Activated T-cell treated with anti-CD3 and anti-CD28 coated beads for 1 hour (primary cell): ENCODE measurements around the gene GGPS1.
A peak's percentile ranks its signal among the peaks of the same experiment; 100 is the strongest.
"Not testable (repeated sequence)": the region's sequence is repeated elsewhere in the genome, so short reads cannot be mapped to it uniquely, and the experiment has no call there.

Source experiments
- DNase-seq: peaks from one replicate; pipeline ENCODE4 v3.0.0-alpha.2; 2020; ENCODE audit warnings: low read depth

The GGPS1 gene

DNA sequence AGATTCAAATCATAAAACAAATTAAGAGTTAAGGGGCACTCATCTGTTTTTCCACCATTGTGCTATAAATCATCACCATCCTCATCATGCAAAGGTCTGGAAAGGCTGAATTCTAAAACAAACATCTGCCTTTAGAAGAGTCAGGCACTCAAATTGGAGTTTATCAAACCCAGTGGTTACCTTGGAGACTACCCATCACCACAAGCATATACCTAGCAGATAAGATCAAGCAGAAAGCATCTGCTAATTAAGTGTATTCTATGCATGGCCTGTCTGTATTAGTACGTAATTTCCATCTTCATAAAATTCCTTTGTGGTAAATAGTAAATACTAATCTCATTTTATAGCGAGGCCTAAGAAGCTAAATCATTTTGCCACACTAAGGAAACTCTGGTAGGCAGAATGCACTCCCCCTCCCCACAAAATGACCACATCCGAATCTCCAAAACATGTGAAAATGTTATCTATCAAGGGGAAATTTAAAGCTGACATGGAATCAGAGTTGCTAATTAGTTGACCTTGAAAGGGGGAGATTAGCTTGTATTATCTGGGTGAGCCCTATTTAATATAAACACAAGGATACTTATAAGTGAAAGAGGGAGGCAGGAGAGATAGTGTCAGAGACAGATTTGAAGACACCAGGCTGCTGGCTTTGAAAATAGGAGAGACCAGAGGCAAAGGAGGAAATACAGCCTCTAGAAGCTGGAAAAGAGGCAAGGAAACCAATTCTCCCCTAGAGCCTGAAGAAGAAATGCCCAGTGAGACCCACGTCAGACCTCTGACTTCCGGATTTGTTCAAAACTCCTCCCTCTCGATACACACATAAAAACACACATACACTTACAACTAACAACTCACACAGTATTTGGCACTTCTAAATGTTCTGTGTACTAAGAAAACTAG lies 23.6 kb upstream of the GGPS1 start:
- DNase-seq: no peak

DNA sequence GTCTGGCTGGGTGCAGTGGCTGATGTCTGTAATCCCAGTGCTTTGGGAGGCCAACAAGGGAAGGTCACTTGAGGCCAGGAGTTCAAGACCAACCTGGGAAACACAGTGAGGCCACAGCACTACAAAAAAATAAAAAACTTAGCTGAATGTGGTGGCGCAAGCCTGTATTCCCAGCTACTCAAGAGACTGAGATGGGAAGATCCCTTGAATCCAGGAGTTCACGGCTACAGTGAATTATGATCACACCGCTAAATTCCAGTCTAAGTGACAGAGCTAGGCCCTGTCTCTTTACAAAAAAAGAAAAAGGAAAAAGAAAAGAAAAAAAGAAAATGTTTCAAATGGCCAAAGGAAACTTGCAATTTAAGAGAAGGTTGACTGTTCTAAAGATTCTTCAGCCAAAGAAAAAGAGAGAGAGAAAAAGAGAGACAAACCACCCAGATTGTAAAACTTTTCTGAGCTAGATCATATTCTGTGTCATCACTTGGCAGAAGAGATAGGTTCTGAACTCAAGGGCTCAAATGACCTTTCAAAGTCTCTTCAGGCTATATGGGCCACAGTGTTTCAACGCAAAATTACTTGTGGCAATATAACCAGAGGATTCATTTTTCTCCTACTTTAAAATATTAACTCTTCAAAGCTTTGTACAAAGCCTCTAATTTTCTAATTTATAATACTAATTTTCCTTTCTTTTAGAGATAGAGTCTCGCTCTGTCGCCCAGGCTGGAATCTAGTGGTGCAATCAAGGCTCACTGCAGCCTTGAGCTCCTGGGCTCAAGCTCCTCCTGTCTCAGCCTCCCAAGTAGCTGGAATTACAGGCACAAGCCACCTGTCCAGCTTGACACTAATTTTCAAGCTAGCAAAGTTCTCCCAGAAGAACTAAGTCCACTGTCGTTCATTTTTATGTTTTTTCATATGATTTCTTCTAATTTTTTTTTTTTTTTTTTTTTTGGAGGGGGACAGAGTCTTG lies 20.9 kb upstream of the GGPS1 start:
- no peak for DNase-seq

DNA sequence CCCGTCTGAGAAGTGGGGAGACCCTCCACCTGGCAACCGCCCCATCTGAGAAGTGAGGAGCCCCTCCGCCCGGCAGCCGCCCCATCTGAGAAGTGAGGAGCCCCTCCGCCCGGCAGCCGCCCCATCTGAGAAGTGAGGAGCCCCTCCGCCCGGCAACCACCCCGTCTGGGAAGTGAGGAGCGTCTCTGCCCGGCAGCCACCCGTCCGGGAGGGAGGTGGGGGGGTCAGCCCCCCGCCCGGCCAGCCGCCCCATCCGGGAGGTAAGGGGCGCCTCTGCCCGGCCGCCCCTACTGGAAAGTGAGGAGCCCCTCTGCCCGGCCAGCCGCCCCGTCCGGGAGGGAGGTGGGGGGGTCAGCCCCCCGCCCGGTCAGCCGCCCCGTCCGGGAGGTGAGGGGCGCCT lies 19.2 kb upstream of the GGPS1 start:
- not testable (repeated sequence) for DNase-seq

DNA sequence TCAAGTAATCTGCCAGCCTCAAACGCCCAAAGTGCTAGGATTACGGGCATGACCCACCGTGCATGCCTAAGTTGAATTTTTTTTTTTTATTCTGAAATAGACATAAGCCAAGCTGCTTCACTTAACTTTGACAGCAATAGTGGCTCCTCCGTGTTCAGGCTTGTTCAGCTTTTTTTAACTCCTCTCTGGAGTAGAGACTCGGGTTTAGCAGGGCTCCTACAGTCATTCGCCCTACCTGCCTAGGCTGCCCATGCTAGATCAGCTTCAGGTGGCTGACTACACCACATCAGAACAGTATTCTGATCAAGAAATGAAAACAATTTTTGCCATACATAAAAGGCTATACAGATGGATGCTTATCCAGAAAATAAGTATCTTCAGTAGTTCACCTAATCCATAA lies 15.1 kb upstream of the GGPS1 start:
- DNase-seq: no peak

DNA sequence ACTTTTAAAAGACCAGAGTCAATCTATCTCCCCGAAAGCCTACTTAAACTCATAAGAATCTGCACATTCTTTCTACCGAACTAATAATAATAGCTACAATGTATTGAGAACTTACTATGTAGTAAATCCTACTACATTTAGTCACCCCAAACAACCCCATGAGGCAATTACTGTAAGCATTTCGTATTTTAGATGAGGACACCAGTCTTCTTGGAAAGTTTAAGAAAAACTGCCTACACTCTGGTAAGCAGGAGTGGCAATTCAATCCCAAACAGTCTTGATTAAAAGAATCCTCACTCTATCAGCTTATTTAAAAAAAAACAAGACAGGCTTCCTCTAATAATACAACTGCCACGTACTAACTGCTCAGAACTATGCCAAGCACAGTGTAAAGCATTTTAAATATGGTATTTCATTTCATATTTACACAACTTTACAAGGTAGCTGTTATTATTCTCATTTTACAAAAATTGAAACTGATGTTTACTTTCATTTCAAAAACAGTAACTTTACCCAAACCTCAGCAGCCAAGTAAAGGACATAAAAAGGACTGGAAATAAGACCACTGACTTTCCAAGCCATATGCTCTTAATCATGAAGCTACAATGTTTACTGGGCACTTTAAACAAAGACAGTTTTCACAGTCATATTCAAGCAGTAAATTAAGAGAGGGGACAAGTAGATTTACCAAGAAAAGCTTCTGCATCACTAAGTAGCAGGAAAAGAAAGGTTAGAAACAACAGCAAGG lies 14.3 kb upstream of the GGPS1 start:
- DNase-seq: no peak

DNA sequence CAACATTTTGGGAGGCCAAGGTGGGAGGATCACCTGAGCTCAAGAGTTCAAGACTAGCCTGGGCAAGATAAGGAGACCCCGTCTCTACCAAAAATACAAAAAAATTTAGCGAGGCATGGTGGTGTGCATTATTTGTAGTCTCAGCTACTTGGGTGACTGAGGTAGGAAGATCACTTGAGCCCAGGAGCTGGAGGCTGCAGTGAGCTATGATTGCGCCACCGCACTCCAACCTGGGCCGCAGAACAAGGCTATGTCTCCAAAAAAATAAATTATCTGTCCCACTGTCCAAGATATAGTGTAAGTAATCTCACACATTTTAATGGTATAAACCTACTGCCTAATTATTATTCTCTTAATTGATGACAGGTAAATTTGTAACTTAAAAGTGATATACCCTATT lies 13.2 kb upstream of the GGPS1 start:
- DNase-seq: no peak

GRCh38 chr1:235315735-235316134 lies 12.6 kb upstream of the GGPS1 start:
- DNase-seq: no peak

GRCh38 chr1:235317168-235317567 lies 11.2 kb upstream of the GGPS1 start:
- no peak for DNase-seq

DNA sequence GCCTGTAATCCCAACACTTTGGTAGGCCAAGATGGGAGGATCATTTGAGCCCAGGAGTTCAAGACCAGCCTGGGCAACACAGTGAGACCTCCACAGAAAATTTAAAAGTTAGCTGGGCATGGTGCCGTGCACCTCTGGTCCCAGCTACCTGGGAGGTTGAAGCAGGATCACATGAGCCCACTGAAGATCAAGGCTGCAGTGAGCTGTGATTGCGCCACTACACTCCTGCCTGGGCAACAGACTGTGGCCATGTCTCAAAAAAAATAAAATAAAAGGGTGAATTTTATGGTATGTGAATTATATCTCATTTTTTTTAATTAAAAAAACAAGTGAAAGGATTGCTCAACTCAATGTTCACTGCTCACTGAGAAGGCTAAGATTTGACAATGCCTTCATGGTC lies 9.1 kb upstream of the GGPS1 start:
- DNase-seq: no peak

DNA sequence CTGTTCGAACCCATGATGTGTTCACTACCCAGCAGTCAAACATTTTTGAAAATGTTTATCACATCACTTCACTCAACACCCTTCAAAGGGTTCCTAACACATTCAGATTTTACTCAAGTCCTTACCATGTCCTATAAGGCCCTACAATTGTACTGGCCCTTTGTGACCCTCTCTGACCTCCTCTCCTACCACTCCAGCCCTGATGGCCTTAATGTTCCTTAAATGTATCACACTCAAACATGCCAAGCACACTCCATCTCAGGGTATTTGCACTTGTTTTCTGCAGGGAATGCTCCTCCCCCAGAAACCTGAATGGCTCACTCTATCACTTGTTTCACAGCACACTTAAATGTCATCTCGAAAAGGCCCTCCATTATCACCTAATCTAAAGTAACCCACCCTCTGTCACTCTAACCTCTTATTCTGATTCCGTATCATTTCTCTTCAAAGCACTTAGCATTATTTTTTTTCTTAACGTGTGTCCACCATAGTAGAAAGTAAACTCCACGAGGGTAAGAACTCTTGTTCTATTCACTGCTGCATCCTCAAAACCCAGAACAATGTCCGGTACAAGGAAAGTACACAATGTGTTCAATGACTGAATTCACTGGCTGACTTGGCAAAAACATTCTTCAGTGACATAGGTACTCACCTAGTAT lies 7.7 kb upstream of the GGPS1 start:
- DNase-seq: no peak

- no peak for DNase-seq
Measured at GRCh38 chr1:235324296-235324695, 4.1 kb upstream of the GGPS1 start.

GRCh38 chr1:235325139-235325538 lies 3.2 kb upstream of the GGPS1 start:
- DNase-seq: no peak

- no peak for DNase-seq
Measured at GRCh38 chr1:235325854-235326253, 2.5 kb upstream of the GGPS1 start.

DNA sequence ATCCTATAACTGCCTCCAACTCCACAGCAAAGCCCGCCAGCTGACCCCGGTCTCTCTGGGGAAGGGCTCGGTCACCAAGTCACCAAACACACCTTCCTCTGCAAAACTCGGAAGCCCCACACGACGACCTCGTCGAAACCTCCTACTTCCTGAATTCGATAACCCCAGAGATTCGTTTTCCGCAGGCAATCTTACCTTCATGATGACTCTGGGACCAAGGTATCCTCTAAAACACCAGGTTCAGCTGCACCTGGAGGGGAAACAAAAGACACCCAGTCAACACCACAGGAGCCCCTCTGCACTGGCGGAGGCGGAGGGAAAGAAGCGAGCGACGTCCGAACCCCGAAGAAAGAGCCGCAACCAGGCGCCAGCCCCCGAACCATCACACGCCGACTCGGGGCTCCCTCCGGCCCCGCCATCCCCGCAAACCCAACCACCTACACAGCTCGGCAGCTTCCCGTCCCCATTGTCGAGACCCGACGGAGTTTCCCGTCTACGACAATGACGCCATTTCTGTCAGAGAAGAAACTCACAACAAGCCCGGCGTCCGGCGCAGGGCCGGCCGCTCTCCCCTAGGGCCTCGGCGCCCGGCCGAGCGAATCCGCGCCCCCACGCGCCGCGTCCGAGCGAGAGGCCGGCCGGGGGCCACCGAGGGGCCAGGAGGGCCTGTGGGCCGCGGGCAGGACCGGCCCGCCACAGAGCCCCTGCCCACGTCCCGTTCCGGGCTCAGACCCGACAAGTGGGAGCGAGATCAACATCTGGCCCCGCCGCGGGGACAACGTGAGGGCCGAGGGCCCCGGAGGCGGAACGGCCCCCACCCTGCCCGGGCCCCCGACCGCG lies 1.4 kb upstream of the GGPS1 start:
- DNase-seq: peak; percentile 35

DNA sequence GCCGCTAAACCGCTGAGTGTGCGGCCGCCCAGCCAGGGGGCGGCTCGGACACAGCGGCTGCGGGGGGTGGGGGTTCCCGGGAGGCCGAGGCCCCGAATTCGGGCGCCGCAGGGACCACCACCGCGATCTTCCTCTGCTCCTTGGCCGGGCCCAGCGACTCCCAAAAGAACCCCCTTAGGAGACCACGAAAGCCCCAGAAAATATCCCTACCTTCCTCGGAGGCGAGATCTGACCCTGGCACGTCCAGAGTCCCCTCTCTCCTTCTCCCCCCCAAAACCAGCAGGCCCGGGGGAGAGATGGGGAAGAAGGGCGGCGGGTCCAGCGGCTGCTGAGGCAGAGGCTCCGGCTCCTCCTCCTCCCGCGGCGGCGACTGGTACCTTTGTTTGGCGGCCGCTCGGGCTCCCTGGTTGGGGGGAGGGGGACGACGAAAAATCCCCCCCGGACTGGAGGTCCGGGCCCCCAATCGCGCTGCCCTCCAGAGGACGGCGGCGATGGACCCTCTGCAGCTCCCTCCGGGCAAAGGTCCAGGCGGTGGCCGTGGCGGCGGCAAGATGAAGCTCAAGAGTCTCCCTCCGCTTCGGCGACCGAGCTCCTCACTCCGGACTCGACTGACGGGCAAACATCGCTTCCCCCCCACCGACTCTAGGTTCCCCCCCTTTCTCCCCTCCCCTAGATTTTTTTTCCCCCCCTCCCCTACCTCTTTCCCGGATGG lies 655 bp upstream of the GGPS1 start, which contains the start of gene ARID4B:
ARID4B (minus strand) TSS at position 621 of the 712 bp plus-strand sequence. CDS start 1,260 bp downstream, outside the sequence.
- DNase-seq: no peak

GRCh38 chr1:235329139-235329902 lies 951 bp downstream of the GGPS1 start:
- DNase-seq: peak; percentile 17

GRCh38 chr1:235330918-235331285 lies 2.5 kb downstream of the GGPS1 start:
- no peak for DNase-seq

- no peak for DNase-seq
Measured at GRCh38 chr1:235331401-235331800, 3.0 kb downstream of the GGPS1 start.

GRCh38 chr1:235336903-235337302 lies 8.5 kb downstream of the GGPS1 start:
- DNase-seq: no peak
